ENCODE measurements around the gene CTNNBL1. TPM values are rescaled to one million over a fixed set of nuclear protein-coding genes. Genes with fewer than 3 reads are reported as not detected.

The CTNNBL1 gene
- total and polyA plus RNA-seq, 8 donors = 14.8 to 34.9 (median 21.3) TPM

DNA sequence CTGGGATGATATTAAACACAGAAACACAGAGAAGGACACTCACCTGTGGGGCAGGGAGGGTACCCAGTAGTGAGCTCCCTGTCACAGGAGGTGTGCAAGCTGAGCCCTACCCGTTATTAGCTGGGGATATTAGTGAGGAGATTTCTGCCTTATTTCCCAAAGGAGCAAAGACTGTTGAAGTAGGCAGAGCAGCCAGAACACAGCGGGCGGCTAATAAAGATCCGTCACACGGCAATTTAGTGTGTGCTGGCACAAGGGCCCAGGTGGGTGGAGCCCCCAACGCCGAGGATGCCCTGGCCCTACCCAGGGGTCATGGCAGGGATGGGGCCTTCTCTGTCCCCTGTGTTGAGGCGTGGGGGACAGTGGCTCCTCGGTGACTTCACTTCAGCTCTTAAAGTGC is 217.4 kb downstream of the CTNNBL1 start:
- H3K4me1 ChIP-seq = no peaks in the 10 kb centered on the region
- no peak overlapping the region for H3K27ac ChIP-seq
- TF ChIP-seq, protein P1, sequence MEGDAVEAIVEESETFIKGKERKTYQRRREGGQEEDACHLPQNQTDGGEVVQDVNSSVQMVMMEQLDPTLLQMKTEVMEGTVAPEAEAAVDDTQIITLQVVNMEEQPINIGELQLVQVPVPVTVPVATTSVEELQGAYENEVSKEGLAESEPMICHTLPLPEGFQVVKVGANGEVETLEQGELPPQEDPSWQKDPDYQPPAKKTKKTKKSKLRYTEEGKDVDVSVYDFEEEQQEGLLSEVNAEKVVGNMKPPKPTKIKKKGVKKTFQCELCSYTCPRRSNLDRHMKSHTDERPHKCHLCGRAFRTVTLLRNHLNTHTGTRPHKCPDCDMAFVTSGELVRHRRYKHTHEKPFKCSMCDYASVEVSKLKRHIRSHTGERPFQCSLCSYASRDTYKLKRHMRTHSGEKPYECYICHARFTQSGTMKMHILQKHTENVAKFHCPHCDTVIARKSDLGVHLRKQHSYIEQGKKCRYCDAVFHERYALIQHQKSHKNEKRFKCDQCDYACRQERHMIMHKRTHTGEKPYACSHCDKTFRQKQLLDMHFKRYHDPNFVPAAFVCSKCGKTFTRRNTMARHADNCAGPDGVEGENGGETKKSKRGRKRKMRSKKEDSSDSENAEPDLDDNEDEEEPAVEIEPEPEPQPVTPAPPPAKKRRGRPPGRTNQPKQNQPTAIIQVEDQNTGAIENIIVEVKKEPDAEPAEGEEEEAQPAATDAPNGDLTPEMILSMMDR (IDR thresholded peaks at IDR 0.05) = no peak
- H3K27me3 ChIP-seq = no peaks in the 10 kb centered on the region
- DNase-seq = no peak
- ATAC-seq = no peak
- H3K36me3 ChIP-seq = no peaks in the 10 kb centered on the region
- no peak overlapping the region for H3K4me3 ChIP-seq
- intact Hi-C loops (cut with DNase I) = no loop called here
- 52 to 65% methylated on average over 9 of the region's 9 CpGs for WGBS, 2 donors
- no peak for FAIRE-seq
- no peaks in the 10 kb centered on the region for H3K9me3 ChIP-seq

DNA sequence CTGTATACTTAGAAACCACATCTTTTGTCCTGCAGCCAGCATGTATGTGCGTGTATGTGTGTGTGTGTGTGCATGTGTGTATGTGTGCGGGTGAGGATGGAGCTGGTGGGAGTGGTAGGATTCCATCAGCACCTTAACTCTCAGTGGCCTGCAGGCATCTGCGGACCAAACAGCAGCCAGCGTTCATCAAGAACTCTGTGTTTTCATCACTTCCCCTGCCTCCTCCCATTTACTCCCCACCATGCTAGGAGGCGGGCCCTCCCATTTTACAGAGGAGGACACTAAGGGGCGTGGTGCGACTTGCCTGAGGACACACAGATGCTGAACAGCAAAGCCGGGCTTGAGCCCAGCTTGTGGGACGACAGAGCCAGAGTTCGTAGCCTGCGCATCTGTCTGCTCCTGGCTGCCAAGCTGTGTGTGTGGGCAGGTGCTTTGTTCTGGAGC is 218.0 kb downstream of the CTNNBL1 start:
- Histone ChIP-seq H3K4me1 (no peaks in the 10 kb centered on the region), H3K4me3 (no peak overlapping the region), H3K9me3 (no peaks in the 10 kb centered on the region), H3K27me3 (no peaks in the 10 kb centered on the region), H3K27ac (no peak overlapping the region), H3K36me3 (no peaks in the 10 kb centered on the region)
- no peak for DNase-seq
- intact Hi-C loops (cut with DNase I) = no loop called here
- TF ChIP-seq, protein P1 (IDR thresholded peaks at IDR 0.05) = no peak
- WGBS, 2 donors = 18 to 22% methylated on average over 11 of the region's 11 CpGs
- no peak for FAIRE-seq
- ATAC-seq = peak in 2 of 4 donors; percentile 29 to 61

DNA sequence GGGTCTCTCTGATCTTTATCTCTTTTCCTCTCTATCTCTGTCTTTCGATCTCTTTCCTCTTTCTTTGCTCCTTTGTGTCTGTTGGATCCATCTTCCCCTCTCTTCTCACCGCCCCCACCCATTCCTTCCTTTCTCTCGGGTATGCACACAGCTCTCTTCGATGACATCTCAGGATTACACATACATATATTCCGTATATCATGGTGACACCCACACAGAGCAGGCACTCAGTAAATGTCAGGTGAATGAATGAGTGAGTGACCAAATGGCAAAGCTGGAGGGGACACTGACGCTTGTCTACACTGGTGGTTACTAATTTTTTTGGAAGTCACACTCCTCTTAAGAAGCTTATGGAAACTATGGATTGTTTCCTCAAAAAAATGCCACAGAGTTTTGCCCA is 219.0 kb downstream of the CTNNBL1 start:
- no peak overlapping the region for H3K27ac ChIP-seq
- H3K4me1 ChIP-seq = no peaks in the 10 kb centered on the region
- 55 to 71% methylated on average over 6 of the region's 6 CpGs for WGBS, 2 donors
- intact Hi-C loops (cut with DNase I) = no loop called here
- H3K27me3 ChIP-seq = no peaks in the 10 kb centered on the region
- ATAC-seq = no peak
- no peak overlapping the region for H3K4me3 ChIP-seq
- no peaks in the 10 kb centered on the region for H3K36me3 ChIP-seq
- no peak for DNase-seq
- no peak for FAIRE-seq
- no peaks in the 10 kb centered on the region for H3K9me3 ChIP-seq
- TF ChIP-seq, protein P1 (IDR thresholded peaks at IDR 0.05) = no peak

DNA sequence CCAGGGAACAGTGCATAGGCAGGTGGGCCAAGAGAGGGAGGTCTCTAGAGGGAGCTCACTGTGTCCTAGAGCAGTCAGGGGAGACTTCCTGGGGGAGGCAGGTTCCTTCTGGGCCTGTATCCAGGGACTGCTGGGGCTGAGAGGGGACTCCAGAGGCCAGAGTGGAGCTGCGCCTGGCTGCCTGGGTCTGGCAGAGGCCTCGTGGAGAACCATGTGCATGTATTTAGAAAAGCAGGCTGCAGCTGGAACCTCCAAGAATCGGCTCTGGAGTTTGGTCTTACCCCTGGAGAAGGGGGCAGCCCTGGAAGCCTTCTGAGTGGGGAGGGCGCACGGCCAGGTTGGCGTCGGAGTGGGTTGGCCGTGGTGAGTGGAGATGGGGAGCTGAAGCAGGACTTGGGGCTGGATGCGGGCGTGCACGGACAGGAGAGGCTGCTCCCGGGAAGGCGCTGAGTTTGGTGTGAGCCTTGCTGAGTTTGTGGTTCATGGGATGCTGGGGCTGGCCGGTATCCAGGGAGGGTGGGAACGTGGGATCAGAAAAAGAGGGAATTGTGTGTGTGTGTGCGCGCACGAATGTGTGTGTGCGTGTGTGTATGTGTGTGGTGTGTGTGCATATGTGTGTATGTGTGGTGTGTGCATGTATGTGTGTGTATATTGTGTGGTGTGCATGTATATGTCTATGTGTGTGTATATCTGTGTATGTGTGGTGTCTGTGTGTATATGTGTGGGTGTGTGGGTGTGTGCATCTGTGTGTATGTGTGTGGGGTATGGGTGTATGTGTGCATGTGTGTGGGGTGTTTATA is 219.9 kb downstream of the CTNNBL1 start:
- H3K4me3 ChIP-seq = no peak overlapping the region
- FAIRE-seq (no peak), ATAC-seq (no peak), DNase-seq (no peak)
- intact Hi-C loops (cut with DNase I) = no loop called here
- H3K36me3 ChIP-seq = no peaks in the 10 kb centered on the region
- H3K27ac ChIP-seq = no peak overlapping the region
- WGBS, 2 donors = 56 to 59% methylated on average over 19 of the region's 19 CpGs
- TF ChIP-seq, protein P1 (IDR thresholded peaks at IDR 0.05) = no peak
- no peaks in the 10 kb centered on the region for H3K4me1 ChIP-seq
- H3K9me3 ChIP-seq = no peaks in the 10 kb centered on the region
- no peaks in the 10 kb centered on the region for H3K27me3 ChIP-seq

DNA sequence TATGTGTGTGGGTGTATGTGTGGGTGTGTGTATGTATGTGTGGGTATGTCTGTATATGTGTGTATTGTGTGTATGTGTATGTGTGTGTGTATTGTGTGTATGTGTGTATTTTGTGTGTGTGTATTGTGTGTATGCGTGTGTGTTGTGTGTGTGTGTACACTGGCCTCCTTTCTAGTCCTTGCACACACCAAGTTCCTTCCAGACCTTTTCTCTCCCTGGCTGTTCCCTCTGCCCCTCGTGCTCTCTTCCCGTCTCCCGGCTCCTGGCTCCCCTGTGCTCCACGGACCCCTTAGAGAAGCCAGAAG is 220.5 kb downstream of the CTNNBL1 start:
- ATAC-seq (no peak), DNase-seq (no peak), FAIRE-seq (no peak)
- Histone ChIP-seq H3K4me1 (no peaks in the 10 kb centered on the region), H3K4me3 (no peak overlapping the region), H3K36me3 (no peaks in the 10 kb centered on the region), H3K27ac (no peak overlapping the region), H3K27me3 (no peaks in the 10 kb centered on the region), H3K9me3 (no peaks in the 10 kb centered on the region)
- TF ChIP-seq, protein P1 (IDR thresholded peaks at IDR 0.05) = no peak
- intact Hi-C loops (cut with DNase I) = no loop called here
- 32 to 36% methylated on average over 5 of the region's 5 CpGs for WGBS, 2 donors
